GM18502 (cell line): Measurements from ENCODE around the gene OR13H1.
"Not testable (repeated sequence)": the region's sequence is repeated elsewhere in the genome, so short reads cannot be mapped to it uniquely, and the experiment has no call there.

Experiments used
- ATAC-seq: cut with Tn5 transposase; IDR thresholded peaks from one replicate; pipeline ENCODE4 v1.9.1; 2021; ENCODE audit warnings: mild to moderate bottlenecking; ENCODE audit not compliant: unreplicated experiment, poor library complexity

Gene OR13H1, protein sequence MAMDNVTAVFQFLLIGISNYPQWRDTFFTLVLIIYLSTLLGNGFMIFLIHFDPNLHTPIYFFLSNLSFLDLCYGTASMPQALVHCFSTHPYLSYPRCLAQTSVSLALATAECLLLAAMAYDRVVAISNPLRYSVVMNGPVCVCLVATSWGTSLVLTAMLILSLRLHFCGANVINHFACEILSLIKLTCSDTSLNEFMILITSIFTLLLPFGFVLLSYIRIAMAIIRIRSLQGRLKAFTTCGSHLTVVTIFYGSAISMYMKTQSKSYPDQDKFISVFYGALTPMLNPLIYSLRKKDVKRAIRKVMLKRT

DNA sequence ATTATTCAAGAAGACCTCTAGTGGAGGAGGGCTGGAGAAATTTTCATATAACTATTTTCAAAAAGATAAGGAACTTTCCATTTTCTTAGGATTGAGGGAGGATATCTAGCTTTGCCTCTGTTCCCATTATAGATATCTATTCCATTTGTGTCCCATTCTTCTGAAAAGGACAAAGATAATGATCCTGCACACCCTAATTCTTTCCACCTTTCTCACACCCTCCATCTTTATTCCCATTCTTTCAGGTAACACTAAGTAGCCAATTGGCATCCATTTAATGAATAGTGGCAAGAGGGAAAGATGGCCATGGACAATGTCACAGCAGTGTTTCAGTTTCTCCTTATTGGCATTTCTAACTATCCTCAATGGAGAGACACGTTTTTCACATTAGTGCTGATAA, at the start of gene OR13H1:
TSS of gene OR13H1 (plus strand) at position 301 of the 400 bp plus-strand sequence. CDS start at position 301, 0 bp downstream.
- no peak for ATAC-seq

DNA sequence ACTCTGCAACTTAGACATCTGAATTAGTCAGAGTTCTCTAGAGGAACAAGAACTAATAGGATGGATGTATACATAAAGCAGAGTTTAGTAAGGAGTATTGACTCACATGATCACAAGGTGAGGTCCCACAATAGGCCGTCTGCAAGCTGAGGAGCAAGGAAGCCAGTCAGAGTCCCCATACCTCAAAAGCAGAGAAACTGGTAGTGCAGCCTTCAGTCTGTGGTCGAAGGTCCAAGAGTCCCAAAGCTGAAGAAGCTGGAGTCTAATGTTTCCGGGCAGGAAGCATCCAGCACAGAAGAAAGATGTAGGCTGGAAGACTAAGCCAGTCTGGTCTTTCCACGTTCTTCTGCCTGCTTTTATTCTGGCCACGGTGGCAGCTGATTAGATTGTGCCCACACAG, 42.3 kb upstream of the OR13H1 start:
- not testable (repeated sequence) for ATAC-seq

DNA sequence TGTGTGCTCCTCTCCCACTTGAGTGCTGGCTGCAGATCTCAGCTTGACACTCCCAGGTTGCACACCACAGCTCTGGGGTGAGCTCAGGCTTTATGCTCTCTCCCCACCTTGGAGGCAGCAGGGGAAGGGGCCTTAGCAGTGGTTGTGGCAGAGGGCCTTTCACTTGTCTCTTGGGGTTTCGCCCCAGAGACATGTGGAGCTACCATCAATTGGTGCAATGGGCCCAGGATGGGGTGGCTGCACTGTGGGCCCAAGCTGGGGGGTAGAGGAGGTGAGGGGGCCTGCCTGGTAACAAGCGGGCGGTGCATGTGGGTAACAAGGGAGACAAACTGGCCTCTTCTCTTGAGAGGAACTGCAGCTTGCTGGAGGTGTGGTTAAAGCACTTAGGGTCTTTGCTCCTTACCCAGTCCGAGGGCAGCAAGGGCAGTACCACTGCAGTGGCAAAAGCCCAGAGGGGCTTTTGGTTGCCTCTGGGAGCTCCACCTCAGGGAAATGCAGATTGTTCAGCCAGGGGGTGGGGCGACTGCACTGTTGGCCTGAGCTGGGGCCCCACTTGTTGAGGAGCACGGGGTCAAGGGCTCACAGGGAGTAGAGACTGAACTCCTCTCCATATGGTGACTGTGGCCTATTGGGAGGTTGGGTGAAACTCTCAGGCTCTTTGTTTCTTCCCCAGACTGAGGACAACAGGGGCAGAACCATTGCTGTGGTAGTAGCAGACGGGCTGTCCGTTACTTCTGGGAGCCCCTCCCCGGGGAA, 30.5 kb upstream of the OR13H1 start:
- ATAC-seq, result no peak

DNA sequence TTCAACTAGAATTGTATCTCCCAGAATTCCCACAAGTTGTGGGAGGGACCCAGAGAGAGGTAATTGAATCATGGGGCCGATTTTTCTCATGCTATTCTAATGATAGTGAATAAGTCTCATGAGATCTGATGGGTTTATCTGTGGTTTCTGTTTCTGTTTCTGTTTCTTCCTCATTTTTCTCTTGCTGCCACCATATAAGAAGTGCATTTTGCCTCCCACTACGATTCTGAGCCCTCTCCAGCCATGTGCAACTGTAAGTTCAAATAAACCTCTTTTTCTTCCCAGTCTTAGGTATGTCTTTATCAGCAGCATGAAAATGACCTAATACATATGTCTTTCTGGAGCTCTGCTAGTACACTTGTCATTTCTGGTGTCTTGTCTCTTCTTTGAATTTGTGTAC, 22.1 kb upstream of the OR13H1 start:
- no peak for ATAC-seq

DNA sequence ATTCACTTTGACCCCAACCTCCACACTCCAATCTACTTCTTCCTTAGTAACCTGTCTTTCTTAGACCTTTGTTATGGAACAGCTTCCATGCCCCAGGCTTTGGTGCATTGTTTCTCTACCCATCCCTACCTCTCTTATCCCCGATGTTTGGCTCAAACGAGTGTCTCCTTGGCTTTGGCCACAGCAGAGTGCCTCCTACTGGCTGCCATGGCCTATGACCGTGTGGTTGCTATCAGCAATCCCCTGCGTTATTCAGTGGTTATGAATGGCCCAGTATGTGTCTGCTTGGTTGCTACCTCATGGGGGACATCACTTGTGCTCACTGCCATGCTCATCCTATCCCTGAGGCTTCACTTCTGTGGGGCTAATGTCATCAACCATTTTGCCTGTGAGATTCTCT, 344 bp downstream of the OR13H1 start:
- ATAC-seq, result no peak

DNA sequence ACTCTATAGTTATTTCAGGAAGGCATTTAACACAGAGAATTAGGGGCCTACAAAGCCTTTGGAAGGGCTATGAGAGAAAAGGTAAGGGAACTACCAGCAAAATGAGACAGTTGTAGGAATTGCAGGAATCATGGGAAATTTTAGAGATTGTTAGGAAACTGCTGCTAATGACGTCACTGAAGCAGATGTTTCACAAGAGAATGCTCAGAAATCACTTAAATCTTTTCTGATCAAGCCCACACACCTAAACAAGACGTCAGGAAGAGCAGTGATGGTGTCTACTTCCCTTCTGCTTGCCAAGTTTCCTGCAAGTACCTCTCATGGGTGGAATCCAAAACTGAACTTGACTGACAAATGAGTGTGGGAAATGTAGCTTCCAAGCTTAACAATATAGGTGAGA, 5.1 kb downstream of the OR13H1 start:
- no peak for ATAC-seq

DNA sequence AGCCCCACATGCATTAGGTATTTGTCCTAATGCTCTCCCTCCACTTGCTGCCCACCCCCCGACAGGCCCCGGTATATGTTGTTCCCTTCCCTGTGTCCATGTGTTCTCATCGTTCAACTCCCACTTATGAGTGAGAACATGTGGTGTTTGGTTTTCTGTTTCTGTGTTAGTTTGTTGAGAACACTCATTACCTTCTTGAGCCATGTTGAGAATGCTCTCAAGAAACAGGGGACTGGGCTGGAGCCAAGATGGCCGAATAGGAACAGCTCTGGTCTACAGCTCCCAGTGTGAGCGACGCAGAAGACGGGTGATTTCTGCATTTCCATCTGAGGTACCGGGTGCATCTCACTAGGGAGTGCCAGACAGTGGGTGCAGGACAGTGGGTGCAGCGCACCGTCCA, 8.6 kb downstream of the OR13H1 start:
- not testable (repeated sequence) for ATAC-seq

DNA sequence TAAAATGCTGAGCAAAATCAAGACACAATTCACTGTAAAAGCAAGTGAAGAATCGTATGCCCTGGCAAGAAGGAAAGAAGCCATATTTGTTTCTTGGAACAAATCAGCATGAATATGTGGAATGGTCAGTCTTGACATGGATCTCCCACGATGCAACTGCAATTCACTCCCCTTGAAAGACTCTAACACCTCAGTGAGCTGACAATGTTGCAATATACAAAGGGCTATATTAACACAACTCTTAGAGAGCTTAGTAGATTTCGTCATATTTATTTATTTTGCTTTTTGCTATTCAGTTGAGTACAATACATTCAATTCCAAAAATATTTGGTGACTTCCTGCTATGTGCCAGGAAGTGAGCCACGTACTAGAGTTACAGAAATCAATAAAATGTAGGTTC, 14.7 kb downstream of the OR13H1 start:
- no peak for ATAC-seq

DNA sequence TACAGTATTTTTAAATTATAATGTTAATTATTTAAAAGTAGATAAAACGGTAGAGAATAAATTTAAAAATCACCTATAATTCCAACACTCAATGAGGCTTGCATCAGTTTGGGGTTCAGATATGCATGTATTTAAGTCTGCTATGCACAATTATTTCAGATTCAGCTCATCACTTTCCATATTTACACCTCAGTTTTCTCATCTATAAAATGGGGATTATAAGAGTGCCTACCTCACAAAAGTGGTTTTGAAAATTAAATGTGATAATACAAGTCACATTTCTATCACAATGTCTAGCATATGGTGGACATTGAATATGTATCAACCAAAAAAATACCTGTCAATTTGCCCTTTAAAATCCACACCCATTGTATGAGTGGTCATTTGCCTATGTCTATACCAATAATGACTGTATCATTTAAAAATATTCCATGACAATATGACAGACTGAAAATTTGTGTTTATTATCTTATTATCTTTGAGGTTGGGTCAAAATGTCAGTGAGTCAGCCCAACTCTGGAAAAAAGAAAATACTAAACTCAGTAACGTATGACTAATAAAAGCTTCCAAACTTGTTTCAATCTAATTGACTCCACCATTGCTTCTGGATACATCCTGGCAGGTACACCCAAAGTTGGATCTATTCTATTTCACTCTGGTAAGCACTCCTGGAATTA, 20.8 kb downstream of the OR13H1 start:
- no peak for ATAC-seq

DNA sequence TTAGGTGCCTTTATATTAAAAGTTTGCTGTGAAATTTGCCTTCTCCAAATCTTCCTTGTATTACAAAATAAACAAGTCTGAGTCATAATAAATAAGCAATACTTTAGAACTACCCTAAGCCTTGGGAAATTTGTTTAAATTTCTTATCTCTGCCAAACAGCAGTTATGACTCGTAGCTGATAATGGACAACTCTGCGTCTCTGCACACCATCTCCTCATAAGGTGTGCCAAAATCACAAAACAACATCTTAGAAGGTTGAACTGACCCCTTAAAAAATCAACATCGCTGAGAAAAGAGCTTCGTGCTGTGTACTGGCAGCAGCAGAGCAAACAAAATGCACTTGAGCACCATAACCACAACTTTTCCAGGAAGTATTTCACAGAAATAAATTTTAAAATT, 22.0 kb downstream of the OR13H1 start:
- no peak for ATAC-seq

DNA sequence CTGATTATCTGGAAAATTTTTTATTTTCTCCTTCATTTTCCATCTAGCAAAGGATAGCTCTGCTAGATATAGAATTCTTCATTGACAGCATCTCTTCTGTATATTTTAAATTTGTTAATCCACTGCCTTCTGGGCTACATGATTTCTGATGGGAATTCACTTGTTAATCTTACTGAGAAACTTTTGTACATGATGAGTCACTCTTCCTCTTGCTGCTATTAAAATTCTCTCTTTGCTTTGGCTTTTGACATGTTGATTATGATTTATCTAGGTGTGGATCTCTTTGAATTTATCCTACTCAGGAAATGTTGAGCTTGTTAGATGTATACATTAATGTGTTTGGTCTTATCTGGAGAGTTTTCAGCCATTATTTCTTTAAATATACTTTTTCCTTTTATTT, 27.5 kb downstream of the OR13H1 start:
- no peak for ATAC-seq

DNA sequence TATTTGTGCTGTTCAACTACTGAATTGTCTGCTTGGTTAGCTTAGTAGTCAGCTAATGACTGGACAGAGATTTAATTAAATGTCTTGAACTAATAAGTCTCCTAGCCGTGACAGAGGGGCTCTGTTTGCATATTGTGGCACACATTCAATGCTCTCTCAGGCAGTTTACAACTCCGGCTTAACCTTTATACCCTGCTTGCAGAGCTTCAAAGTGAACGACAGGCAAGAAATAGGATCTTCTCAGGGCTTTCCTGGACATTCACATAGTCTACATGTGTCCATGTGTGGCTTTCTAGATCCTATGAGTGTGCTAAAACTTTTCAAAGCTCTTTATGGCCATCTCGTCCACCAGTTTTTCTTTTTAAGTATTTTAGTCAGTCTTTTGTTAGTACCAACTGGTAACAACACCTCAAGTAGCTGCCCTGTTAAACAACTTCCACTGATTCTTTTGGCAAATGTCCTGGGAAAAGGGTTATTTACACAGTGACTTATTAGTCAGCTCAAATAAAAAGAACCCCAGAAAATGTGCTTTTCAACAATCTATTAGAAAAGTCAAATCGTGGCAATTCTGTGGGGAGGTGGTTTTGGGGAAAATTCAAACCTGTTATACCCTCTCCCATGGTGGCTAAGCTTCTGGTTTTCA, 28.6 kb downstream of the OR13H1 start:
- no peak for ATAC-seq

DNA sequence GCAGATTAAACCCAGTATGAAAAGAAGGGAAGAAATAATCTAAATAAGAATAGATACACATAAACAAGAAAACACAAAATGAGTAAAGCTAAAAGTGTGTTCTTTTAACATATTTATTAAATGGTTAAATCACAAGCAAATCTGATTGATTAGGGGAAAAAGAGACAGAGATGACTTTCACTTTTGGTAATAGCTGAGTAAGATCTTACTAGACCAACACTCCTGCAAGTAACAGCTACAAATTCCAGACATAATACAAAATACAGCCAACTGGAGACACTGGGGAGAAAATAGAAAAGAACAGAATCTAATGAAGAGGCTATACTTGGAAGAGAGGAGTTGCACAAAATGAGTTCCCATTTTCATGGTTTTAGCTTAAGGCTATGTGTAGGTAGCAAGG, 33.5 kb downstream of the OR13H1 start:
- ATAC-seq, result no peak

DNA sequence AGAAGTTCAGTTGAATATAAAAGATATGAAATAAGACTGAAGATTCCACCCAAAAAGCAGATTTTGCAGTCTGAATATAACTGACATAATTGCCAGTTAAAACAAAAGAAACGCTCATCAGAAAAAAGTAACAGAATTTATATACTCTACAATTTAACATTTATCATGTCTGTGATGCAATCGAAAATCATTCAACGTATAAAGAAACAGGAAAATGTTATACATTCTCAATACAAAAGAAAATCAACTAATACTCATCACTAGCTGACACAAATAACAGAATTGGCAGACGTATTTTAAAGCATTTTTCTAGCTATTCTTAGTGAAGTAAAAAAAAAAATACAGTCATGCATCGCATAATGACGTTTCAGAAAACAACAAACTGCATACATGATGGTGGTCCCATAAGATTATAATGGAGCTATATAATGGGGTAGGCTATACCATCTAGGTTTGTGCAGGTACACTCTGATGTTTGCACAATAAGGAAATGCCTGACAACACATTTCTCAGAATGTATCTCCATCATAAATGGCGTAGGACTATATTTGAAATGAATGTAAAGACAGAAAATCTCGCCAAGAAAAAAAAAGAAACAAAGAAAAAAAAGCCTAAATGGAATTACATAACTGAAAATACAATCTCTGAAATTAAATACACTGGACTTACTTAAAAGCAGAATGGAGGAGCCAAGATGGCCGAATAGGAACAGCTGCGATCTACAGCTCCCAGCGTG, 34.3 kb downstream of the OR13H1 start:
- ATAC-seq, result no peak

DNA sequence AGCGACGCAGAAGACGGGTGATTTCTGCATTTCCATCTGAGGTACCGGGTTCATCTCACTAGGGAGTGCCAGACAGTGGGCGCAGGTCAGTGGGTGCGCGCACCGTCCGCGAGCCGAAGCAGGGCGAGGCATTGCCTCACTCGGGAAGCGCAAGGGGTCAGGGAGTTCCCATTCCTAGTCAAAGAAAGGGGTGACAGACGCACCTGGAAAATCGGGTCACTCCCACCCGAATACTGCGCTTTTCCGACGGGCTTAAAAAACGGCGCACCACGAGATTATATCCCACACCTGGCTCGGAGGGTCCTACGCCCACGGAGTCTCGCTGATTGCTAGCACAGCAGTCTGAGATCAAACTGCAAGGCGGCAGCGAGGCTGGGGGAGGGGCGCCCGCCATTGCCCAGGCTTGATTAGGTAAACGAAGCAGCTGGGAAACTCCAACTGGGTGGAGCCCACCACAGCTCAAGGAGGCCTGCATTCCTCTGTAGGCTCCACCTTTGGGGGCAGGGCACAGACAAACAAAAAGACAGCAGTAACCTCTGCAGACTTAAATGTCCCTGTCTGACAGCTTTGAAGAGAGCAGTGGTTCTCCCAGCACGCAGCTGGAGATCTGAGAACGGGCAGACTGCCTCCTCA, 35.0 kb downstream of the OR13H1 start:
- not testable (repeated sequence) for ATAC-seq

DNA sequence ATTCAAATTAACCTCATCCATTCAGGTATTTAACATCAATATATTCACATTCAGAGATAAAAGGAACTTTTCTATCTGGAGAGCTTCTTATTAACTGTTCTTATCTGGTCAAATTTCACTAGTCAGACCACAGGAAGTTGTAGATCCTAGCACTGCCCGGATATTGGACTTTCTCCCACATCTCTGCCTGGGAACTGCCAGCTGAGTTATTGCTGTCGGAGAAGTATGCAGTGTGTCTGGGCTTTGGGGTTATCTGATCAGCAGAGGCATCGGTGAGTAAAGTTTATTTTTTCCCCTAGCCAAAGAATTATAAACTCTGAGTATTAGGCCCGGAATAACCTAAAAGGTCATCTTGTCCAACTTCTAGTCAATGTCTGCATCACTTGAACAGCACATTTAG, 45.1 kb downstream of the OR13H1 start:
- ATAC-seq, result no peak
